ENCODE results near the gene LGI2. TPM values are rescaled to one million over a fixed set of nuclear protein-coding genes. Genes with fewer than 3 reads are reported as not detected.

The LGI2 gene
- total and polyA plus RNA-seq, 9 of the 15 experiments (the other 6 are each of a cell fraction or from before 2014, with no cell fraction given): 0.03 to 0.07 TPM; not detected in 7

DNA sequence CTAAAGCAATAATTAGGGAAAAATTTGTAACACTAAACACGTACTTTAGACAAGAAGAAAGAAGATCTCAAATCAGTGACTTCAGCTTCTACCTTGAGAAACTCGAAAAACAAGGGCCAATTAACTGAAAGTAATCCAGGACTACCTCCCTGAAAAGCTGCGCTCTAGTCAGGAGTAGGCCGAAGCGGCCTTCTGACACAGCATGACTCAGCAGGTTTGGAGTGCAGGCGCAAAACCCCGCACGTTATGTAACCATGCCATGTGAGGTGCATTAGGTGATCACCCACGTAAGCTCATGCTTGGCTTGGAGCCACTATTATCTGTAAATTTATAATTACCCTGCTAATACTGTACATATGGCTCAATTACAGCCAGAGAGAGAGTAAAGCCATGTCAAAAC is 65.1 kb downstream of the LGI2 start:
- BruUV-seq (replicated peaks): no TSS peak
- H4K20me1 ChIP-seq (replicated peaks; ENCODE audit: control insufficient read depth, insufficient read depth, low read length): no peaks in the 10 kb centered on the region
- no peak overlapping the region for H3K4me2 ChIP-seq (ENCODE audit: insufficient read depth, low read length)
- no peak overlapping the region for H3K9ac ChIP-seq (ENCODE audit: insufficient read depth in 1 of 2, low read depth in 2 of 2, low read length in 2 of 2)
- in situ Hi-C loops (cut with MboI) (no loop called here), intact Hi-C loops (cut with micrococcal nuclease) (no loop called here)
- FAIRE-seq (peak; percentile 48), ATAC-seq (peak; percentile 75), DNase-seq (ENCODE audit: extremely low read depth in 1 of 4, low spot score in 3 of 4) (peak; percentile 20 to 71 (median 36))
- ChIA-PET POLR2A (no interaction called here), CTCF (ENCODE audit: low intra/inter-chr PET ratio) (no interaction called here)
- H3K9me3 ChIP-seq (replicated peaks; ENCODE audit: control insufficient read depth, insufficient read depth, low read depth, low read length): peaks cover 6% of the 10 kb centered on the region; the same call in 1 of the 2 replicates
- H3K4me1 ChIP-seq (replicated peaks in 1 of 2; ENCODE audit: control insufficient read depth in 2 of 2, insufficient read depth in 2 of 2, low read length in 2 of 2): no peaks in the 10 kb centered on the region
- H2AFZ ChIP-seq (ENCODE audit: low read depth, low read length): no peak overlapping the region
- no peaks in the 10 kb centered on the region; a peak in 1 of 5 replicates for H3K27me3 ChIP-seq (ENCODE audit: control insufficient read depth in 2 of 2, insufficient read depth in 2 of 2, low read length in 2 of 2)
- no peaks in the 10 kb centered on the region for H3K79me2 ChIP-seq (ENCODE audit: control insufficient read depth, insufficient read depth, low read length)
- H3K27ac ChIP-seq (ENCODE audit: extremely low read depth, low read depth, low read length): no peak overlapping the region
- WGBS (ENCODE audit: insufficient coverage, low coverage, missing lambda C conversion rate): 20% methylated on average over 9 of the region's 9 CpGs
- no peaks in the 10 kb centered on the region for H3K36me3 ChIP-seq (ENCODE audit: control insufficient read depth, insufficient read depth, low read length)
- H3K4me3 ChIP-seq: no peak overlapping the region
- no peaks in the 10 kb centered on the region for H3K9me1 ChIP-seq (ENCODE audit: control insufficient read depth, insufficient read depth, low read length)
- TF ChIP-seq MAFK (IDR thresholded peaks at IDR 0.05; ENCODE audit: low read length) (peak; percentile 75), MAFG (tag; conservative IDR thresholded peaks at IDR 0.05) (peak; percentile 92), ARID1B (IDR thresholded peaks at IDR 0.05) (peak; percentile 19; the same call in 1 of the 2 replicates), ZC3H4 (CRISPR knock-in tag; IDR thresholded peaks at IDR 0.05; ENCODE audit: borderline replicate concordance) (no peak), C11orf30 (IDR thresholded peaks at IDR 0.05; ENCODE audit: low read depth) (peak; percentile 85), NFE2 (IDR thresholded peaks at IDR 0.05; ENCODE audit: low read depth) (peak; percentile 84), STAT5B (CRISPR knock-in tag; IDR thresholded peaks at IDR 0.05) (no peak), JUND (IDR thresholded peaks at IDR 0.05; ENCODE audit: borderline replicate concordance, low read depth, low read length) (no peak), JUND (tag; IDR thresholded peaks at IDR 0.05; ENCODE audit: borderline replicate concordance, low read depth, low read length) (peak; percentile 22; the same call in 1 of the 3 replicates), YY1 (IDR thresholded peaks at IDR 0.05; ENCODE audit: borderline replicate concordance in 1 of 3, control insufficient read depth in 1 of 3, extremely low read depth in 1 of 3, insufficient read depth in 3 of 3, insufficient read length in 1 of 3, insufficient replicate concordance in 2 of 3, low read depth in 1 of 3, low read length in 2 of 3) (peak in 1 of 3 experiments; percentile 19), BRD4 (IDR thresholded peaks at IDR 0.05) (no peak), TRIM24 (IDR thresholded peaks at IDR 0.05) (peak; percentile 72 to 84), CXXC5 (CRISPR knock-in tag; IDR thresholded peaks at IDR 0.05) (0 out of 2 replicates have a peak, but pooled peaks have one; percentile 25)
- TF ChIP-seq, protein P1, sequence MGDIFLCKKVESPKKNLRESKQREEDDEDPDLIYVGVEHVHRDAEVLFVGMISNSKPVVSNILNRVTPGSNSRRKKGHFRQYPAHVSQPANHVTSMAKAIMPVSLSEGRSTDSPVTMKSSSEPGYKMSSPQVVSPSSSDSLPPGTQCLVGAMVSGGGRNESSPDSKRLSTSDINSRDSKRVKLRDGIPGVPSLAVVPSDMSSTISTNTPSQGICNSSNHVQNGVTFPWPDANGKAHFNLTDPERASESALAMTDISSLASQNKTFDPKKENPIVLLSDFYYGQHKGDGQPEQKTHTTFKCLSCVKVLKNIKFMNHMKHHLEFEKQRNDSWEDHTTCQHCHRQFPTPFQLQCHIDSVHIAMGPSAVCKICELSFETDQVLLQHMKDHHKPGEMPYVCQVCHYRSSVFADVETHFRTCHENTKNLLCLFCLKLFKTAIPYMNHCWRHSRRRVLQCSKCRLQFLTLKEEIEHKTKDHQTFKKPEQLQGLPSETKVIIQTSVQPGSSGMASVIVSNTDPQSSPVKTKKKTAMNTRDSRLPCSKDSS (IDR thresholded peaks at IDR 0.05; ENCODE audit: low read depth, partially characterized antibody): peak; percentile 60
- TF ChIP-seq, protein P2, sequence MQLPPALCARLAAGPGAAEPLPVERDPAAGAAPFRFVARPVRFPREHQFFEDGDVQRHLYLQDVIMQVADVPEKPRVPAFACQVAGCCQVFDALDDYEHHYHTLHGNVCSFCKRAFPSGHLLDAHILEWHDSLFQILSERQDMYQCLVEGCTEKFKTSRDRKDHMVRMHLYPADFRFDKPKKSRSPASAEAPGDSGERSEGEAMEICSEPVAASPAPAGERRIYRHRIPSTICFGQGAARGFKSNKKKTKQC (CRISPR knock-in tag; IDR thresholded peaks at IDR 0.05): no peak
- TF ChIP-seq, protein P3, sequence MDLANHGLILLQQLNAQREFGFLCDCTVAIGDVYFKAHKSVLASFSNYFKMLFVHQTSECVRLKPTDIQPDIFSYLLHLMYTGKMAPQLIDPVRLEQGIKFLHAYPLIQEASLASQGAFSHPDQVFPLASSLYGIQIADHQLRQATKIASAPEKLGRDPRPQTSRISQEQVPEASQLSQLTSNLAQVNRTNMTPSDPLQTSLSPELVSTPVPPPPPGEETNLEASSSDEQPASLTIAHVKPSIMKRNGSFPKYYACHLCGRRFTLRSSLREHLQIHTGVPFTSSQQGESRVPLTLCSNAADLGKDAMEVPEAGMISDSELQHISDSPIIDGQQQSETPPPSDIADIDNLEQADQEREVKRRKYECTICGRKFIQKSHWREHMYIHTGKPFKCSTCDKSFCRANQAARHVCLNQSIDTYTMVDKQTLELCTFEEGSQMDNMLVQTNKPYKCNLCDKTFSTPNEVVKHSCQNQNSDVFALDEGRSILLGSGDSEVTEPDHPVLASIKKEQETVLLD (IDR thresholded peaks at IDR 0.05): no peak
- TF ChIP-seq, protein P4, sequence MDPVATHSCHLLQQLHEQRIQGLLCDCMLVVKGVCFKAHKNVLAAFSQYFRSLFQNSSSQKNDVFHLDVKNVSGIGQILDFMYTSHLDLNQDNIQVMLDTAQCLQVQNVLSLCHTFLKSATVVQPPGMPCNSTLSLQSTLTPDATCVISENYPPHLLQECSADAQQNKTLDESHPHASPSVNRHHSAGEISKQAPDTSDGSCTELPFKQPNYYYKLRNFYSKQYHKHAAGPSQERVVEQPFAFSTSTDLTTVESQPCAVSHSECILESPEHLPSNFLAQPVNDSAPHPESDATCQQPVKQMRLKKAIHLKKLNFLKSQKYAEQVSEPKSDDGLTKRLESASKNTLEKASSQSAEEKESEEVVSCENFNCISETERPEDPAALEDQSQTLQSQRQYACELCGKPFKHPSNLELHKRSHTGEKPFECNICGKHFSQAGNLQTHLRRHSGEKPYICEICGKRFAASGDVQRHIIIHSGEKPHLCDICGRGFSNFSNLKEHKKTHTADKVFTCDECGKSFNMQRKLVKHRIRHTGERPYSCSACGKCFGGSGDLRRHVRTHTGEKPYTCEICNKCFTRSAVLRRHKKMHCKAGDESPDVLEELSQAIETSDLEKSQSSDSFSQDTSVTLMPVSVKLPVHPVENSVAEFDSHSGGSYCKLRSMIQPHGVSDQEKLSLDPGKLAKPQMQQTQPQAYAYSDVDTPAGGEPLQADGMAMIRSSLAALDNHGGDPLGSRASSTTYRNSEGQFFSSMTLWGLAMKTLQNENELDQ (CRISPR knock-in tag; IDR thresholded peaks at IDR 0.05; ENCODE audit: borderline replicate concordance): no peak
